Sigmoid colon (tissue), 7 donors: ENCODE results near the gene TTC5. TPM values are rescaled to one million over a fixed set of nuclear protein-coding genes. Genes with fewer than 3 reads are reported as not detected.
A peak's percentile ranks its signal among the peaks of the same experiment; 100 is the strongest.

Source experiments
- DNase-seq: peaks from one replicate; pipeline ENCODE4 v3.0.0-alpha.2; 2019
- H3K27ac ChIP-seq, 4 donors: fragments of 200-600 bp; sonication (generic); one replicate each; pipeline ENCODE4 v1.5.1; 2016 to 2019; ENCODE audit warnings: mild to moderate bottlenecking in 1 of 4
- H3K27me3 ChIP-seq, 3 donors: fragments of 200-600 bp; sonication (generic); one replicate each; pipeline ENCODE4 v1.5.1; 2019; ENCODE audit warnings: mild to moderate bottlenecking in 1 of 3
- H3K36me3 ChIP-seq, 4 donors: fragments of 200-600 bp; sonication (generic); one replicate each; pipeline ENCODE4 v1.5.1; 2016 to 2019
- H3K4me1 ChIP-seq, 4 donors: fragments of 200-600 bp; sonication (generic); one replicate each; pipeline ENCODE4 v1.5.1; 2017 to 2019
- H3K4me3 ChIP-seq, 4 donors: fragments of 200-600 bp; sonication (generic); one replicate each; pipeline ENCODE4 v1.5.1; 2017 to 2019; ENCODE audit warnings: mild to moderate bottlenecking in 2 of 4, moderate library complexity in 1 of 4
- H3K9me3 ChIP-seq, 4 donors: fragments of 200-600 bp in 3 of 4; sonication (generic) in 3 of 4; one replicate each; pipeline versions ENCODE4 v1.5.1 to v1.6.1; 2013 to 2019
- EP300 ChIP-seq, 4 donors: sonication (generic); formaldehyde crosslinking; IDR thresholded peaks; one replicate each; pipeline ENCODE4 v1.6.1; 2017; ENCODE audit warnings: antibody characterized with exemption in 4 of 4
- POLR2A ChIP-seq, 2 donors: fragments of 450-650 bp; IDR thresholded peaks; one replicate each; pipeline ENCODE4 v1.6.1; 2016; ENCODE audit warnings: antibody characterized with exemption in 2 of 2, mild to moderate bottlenecking in 2 of 2, moderate library complexity in 2 of 2
- POLR2AphosphoS5 ChIP-seq, 4 donors: sonication (generic); formaldehyde crosslinking; IDR thresholded peaks; one replicate each; pipeline ENCODE4 v1.6.1; 2017; ENCODE audit warnings: antibody characterized with exemption in 4 of 4
- WGBS, 2 donors: extraction: QIAGEN DNeasy Blood & Tissue Kit; methylation state at CpG; one replicate each; pipeline ENCODE4 v1.1.7; 2013; 5-methylcytosine and 5-hydroxymethylcytosine counted together
- intact Hi-C: fragments of 100-400 bp; cut with DNase I; formaldehyde crosslinking; loops from one replicate; pipeline ENCODE4 v1.15.1; 2023
- polyA plus RNA-seq, 3 donors: library from polyadenylated mRNA; stranded (reverse); fragments of 200-250 nt; gene quantifications; one replicate each; pipeline ENCODE4 v1.2.3, GENCODE V29; 2013
- total RNA-seq, 4 donors: library from RNA; depleted of rRNA; stranded (reverse); fragments of >200 nt; gene quantifications; one replicate each; pipeline ENCODE4 v1.1.0, GENCODE V29; 2016
- TF ChIP-seq, protein P1 (sequence below), 4 experiments: fragments of 450-650 bp in 3 of 4; fragments of 200-600 bp in 1 of 4; IDR thresholded peaks; one replicate each; pipeline ENCODE4 v1.5.1; 2016 to 2019; ENCODE audit warnings: antibody characterized with exemption in 4 of 4, mild to moderate bottlenecking in 3 of 4, moderate library complexity in 2 of 4
- donor health status: healthy with polysubstance abuse.
- donor health status: Bipolar disorder and iron deficiency.
- donor health status: healthy.

The TTC5 gene
- total and polyA plus RNA-seq, 7 donors: 3.6 to 16.3 (median 6.8) TPM

DNA sequence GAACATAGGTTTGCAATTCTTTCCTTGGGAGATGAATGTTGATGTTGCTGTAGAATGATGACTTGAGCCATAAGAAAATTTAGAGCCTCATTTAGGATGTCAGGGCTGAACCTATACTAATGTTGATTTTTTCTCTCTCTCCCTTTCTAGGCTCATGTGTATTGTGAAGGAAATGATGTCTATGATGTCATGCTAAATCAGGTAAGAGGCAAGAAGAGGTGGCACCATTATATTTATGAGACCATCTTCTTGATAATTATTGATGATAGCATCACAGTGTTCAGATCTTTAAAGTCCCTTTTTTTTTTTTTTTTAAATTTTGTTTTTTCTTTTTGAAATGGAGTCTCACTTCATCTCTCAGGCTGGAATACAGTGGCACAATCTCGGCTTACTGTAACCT is 41.0 kb upstream of the TTC5 start:
- no peak for DNase-seq
- 97 to 100% methylated on average over 1 of the region's 1 CpG for WGBS, 2 donors
- peaks cover 8 to 62% (median 15%) of the 10 kb centered on the region in 4 donors for H3K36me3 ChIP-seq
- no peak overlapping the region for H3K4me3 ChIP-seq
- no peak overlapping the region for H3K27ac ChIP-seq
- intact Hi-C loops: no loop called here
- no peak for TF ChIP-seq POLR2AphosphoS5 (IDR thresholded peaks at IDR 0.05)
- TF ChIP-seq POLR2A (IDR thresholded peaks at IDR 0.05): no peak
- no peak for TF ChIP-seq EP300 (IDR thresholded peaks at IDR 0.05)
- TF ChIP-seq, protein P1, sequence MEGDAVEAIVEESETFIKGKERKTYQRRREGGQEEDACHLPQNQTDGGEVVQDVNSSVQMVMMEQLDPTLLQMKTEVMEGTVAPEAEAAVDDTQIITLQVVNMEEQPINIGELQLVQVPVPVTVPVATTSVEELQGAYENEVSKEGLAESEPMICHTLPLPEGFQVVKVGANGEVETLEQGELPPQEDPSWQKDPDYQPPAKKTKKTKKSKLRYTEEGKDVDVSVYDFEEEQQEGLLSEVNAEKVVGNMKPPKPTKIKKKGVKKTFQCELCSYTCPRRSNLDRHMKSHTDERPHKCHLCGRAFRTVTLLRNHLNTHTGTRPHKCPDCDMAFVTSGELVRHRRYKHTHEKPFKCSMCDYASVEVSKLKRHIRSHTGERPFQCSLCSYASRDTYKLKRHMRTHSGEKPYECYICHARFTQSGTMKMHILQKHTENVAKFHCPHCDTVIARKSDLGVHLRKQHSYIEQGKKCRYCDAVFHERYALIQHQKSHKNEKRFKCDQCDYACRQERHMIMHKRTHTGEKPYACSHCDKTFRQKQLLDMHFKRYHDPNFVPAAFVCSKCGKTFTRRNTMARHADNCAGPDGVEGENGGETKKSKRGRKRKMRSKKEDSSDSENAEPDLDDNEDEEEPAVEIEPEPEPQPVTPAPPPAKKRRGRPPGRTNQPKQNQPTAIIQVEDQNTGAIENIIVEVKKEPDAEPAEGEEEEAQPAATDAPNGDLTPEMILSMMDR (IDR thresholded peaks at IDR 0.05): no peak
- no peaks in the 10 kb centered on the region for H3K27me3 ChIP-seq
- H3K4me1 ChIP-seq: peaks cover 0 to 10% (median 8%) of the 10 kb centered on the region in 4 donors
- no peaks in the 10 kb centered on the region for H3K9me3 ChIP-seq

DNA sequence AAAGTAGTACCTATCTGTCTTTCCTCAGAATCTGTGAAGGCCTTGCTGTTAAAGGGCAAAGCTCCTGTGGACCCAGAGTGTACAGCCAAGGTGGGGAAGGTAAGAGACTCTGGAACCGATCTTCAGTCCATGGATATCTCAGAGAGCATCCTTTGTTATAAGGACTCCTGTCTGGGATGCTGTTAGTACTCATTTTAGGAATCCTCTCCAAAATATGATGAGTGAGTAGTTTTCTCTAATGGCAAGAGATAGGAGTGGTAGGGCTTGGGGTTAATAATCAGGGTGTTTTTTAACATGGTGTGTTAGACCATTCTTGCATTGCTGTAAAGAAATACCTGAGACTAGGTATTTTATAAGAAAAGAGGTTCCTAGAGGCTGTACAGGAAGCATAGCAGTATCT is 39.6 kb upstream of the TTC5 start:
- intact Hi-C loops: no loop called here

DNA sequence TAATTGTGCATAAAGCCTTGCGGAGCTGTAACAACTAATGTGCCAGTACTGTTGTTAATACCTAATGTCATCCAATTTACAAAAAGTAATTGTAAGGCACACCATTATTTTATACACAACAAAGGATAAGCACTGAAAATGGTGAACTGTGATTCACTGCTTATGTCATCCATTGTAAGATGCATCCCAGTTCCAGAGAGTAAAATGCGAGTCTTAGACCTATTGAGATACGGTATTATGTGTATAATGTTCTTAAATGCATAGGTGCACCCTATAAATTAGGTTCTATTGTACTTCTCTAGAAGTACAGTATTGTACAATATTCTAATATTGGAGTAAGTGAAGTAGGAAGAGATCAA is 38.1 kb upstream of the TTC5 start:
- no peaks in the 10 kb centered on the region for H3K9me3 ChIP-seq

More for the DNA sequence above, 39.6 kb upstream of the TTC5 start:
- 93 to 95% methylated on average over 1 of the region's 1 CpG for WGBS, 2 donors
- no peaks in the 10 kb centered on the region for H3K27me3 ChIP-seq
- TF ChIP-seq, protein P1 (IDR thresholded peaks at IDR 0.05): no peak
- TF ChIP-seq POLR2AphosphoS5 (IDR thresholded peaks at IDR 0.05) (no peak), POLR2A (IDR thresholded peaks at IDR 0.05) (no peak)
- peaks cover 8 to 49% (median 12%) of the 10 kb centered on the region in 4 donors for H3K36me3 ChIP-seq
- no peak overlapping the region for H3K4me3 ChIP-seq
- H3K27ac ChIP-seq: no peak overlapping the region
- DNase-seq: no peak
- H3K4me1 ChIP-seq: peaks cover 0 to 11% (median 8%) of the 10 kb centered on the region in 4 donors
- no peaks in the 10 kb centered on the region for H3K9me3 ChIP-seq

DNA sequence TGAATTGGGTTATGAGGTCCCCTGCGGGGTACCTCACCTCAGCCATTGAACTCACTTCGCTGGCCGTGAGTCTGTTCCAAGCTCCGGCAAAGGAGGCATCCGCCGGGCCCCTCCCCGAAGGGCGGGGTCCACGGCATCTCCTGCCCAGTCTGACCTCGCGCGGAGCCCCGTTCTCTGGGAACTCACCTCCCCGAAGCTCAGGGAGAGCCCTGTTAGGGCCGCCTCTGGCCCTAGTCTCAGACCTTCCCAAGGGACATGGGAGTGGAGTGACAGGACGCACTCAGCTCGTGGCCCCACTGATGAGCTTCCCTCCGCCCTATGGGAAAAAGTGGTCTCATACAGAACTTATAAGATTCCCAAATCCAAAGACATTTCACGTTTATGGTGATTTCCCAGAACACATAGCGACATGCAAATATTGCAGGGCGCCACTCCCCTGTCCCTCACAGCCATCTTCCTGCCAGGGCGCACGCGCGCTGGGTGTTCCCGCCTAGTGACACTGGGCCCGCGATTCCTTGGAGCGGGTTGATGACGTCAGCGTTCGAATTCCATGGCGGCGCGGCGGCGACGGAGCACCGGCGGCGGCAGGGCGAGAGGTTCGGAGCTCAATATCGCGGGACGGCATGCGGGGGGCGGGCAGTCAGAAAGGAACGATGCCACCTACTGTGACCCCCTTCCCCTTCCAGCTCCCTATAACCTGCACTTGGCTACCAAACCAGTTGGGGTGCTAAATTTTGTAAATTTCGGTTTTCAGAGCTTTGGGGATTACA is 37.5 kb upstream of the TTC5 start, which contains the start of gene PARP2:
TSS of gene PARP2 (plus strand) at position 544 of the 770 bp plus-strand sequence. CDS start at position 551, 7 bp downstream.
- H3K27me3 ChIP-seq: no peaks in the 10 kb centered on the region
- intact Hi-C loops: loop anchor here (1.0 to 5.0 kb wide), 5 partner anchors 10 to 339 kb away; partner anchors contain the start of genes APEX1, CCNB1IP1, OSGEP and RNASE4
- WGBS, 2 donors: 0% methylated on average over 50 of the region's 50 CpGs
- peak within 1 kb of the TSS; percentile 63 to 88 (median 72) for H3K4me3 ChIP-seq
- peaks cover 0 to 28% (median 2%) of the 10 kb centered on the region in 4 donors for H3K36me3 ChIP-seq
- peak within 1 kb of the TSS; percentile 92 to 95 (median 94) for H3K27ac ChIP-seq
- TF ChIP-seq POLR2AphosphoS5 (IDR thresholded peaks at IDR 0.05) (peak; percentile 97 to 99 (median 98)), POLR2A (IDR thresholded peaks at IDR 0.05) (peak; percentile 65 to 77), EP300 (IDR thresholded peaks at IDR 0.05) (peak in 1 of 4 donors; percentile 64)
- TF ChIP-seq, protein P1 (IDR thresholded peaks at IDR 0.05): peak in 1 of 4 experiments; percentile 4
- peaks cover 0 to 11% (median 8%) of the 10 kb centered on the region in 4 donors for H3K4me1 ChIP-seq
- no peaks in the 10 kb centered on the region for H3K9me3 ChIP-seq
- DNase-seq: peak; percentile 99

More for the DNA sequence above, 38.1 kb upstream of the TTC5 start:
- H3K4me1 ChIP-seq: peaks cover 0 to 11% (median 8%) of the 10 kb centered on the region in 4 donors
- peaks cover 0 to 34% (median 4%) of the 10 kb centered on the region in 4 donors for H3K36me3 ChIP-seq
- H3K4me3 ChIP-seq: peak overlapping the region; percentile 63 to 88 (median 72)
- intact Hi-C loops: loop anchor here (1.0 to 5.0 kb wide), 5 partner anchors 11 to 338 kb away; partner anchors contain the start of genes APEX1, CCNB1IP1, OSGEP and RNASE4
- TF ChIP-seq EP300 (IDR thresholded peaks at IDR 0.05) (no peak), POLR2A (IDR thresholded peaks at IDR 0.05) (no peak), POLR2AphosphoS5 (IDR thresholded peaks at IDR 0.05) (no peak)
- TF ChIP-seq, protein P1 (IDR thresholded peaks at IDR 0.05): no peak
- H3K27me3 ChIP-seq: no peaks in the 10 kb centered on the region
- peak overlapping the region; percentile 92 to 95 (median 94) for H3K27ac ChIP-seq
- WGBS, 2 donors: 0 to 4% methylated on average over 3 of the region's 3 CpGs
- no peak for DNase-seq
